ENCODE results near the gene PLEKHA7. TPM values are rescaled to one million over a fixed set of nuclear protein-coding genes. Genes with fewer than 3 reads are reported as not detected.

The PLEKHA7 gene
- polyA plus RNA-seq, 1 of the 3 experiments (the other 2 are of a cell fraction), result 0.12 TPM

DNA sequence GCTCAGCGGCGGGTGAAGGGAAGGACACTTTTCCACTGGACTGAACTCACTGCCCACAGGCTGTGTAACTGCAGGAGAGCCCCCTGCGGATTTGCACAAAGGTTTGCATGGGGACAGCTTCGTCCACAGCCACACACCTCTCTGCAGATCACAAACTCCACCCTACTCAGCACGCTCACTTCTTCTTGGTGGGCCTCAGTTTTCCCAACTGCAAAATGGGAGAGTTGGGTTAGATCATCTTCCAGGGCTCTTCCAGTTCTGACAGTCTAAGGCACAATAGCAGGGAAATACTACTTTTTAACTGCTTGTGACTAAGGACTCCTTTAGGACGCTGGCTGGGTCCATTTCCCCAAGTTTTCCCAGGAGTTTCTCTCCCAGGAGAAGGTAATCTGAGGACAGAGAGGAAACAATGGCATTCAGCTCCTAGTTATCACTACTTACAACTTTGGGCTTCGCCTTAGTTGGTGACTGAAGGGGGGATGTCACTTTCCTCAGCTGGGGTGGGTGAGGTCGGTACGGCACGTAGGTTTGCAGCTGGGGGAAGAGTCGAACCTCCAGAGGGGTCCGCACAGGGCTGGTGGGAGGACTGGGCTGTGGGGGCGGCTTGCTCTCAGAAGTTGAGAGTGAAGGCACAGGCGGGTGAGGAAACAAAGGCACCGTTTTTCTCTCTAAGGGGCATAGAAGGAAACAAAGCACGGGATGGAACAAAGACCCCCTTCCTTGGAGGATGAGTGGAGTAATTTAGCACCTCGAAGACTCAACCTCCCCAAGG is 220.0 kb downstream of the PLEKHA7 start:
- Histone ChIP-seq H4K20me1 (ENCODE audit: insufficient read depth) (no peaks in the 10 kb centered on the region), H3K4me1 (ENCODE audit: control insufficient read depth in 1 of 2, insufficient read depth in 2 of 2, low read depth in 1 of 2, low read length in 1 of 2) (peaks cover 0 to 4% of the 10 kb centered on the region in 2 experiments), H3K79me2 (ENCODE audit: insufficient read depth) (no peaks in the 10 kb centered on the region), H3F3A (replicated peaks; ENCODE audit: insufficient read depth) (peaks cover 14% of the 10 kb centered on the region), H3K36me3 (replicated peaks in 1 of 2; ENCODE audit: control insufficient read depth in 1 of 2, insufficient read depth in 2 of 2, low read length in 1 of 2) (no peaks in the 10 kb centered on the region), H3K27ac (ENCODE audit: low read depth in 2 of 2, low read length in 1 of 2) (no peak overlapping the region), H3K9me3 (no peaks in the 10 kb centered on the region), H2AFZ (ENCODE audit: low read depth) (no peak overlapping the region), H3K4me2 (no peak overlapping the region), H3K9ac (no peak overlapping the region), H3K9me2 (no peaks in the 10 kb centered on the region), H3K4me3 (ENCODE audit: low read depth in 2 of 2, low read length in 1 of 2) (no peak overlapping the region), H3K27me3 (ENCODE audit: insufficient read depth) (no peaks in the 10 kb centered on the region)
- no peak for DNase-seq
- ChIA-PET POLR2A (no interaction called here), CTCF (interaction anchor here (1.2 to 2.9 kb wide), 3 partner anchors 9 to 137 kb away, joined by 3 to 14 read pairs (median 11); no protein-coding TSS in a partner anchor)
- 94% methylated on average over 15 of the region's 17 CpGs for WGBS (ENCODE audit: low lambda C conversion rate)
- TF ChIP-seq FOXM1 (IDR thresholded peaks at IDR 0.05; ENCODE audit: low read depth), result no peak
- no peak for TF ChIP-seq FOSL2 (IDR thresholded peaks at IDR 0.05; ENCODE audit: borderline replicate concordance, low read depth)
- TF ChIP-seq SIN3A (IDR thresholded peaks at IDR 0.05; ENCODE audit: borderline replicate concordance, low read depth, low read length), result no peak
- TF ChIP-seq, protein P1, sequence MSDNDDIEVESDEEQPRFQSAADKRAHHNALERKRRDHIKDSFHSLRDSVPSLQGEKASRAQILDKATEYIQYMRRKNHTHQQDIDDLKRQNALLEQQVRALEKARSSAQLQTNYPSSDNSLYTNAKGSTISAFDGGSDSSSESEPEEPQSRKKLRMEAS (IDR thresholded peaks at IDR 0.05; ENCODE audit: low read depth), result no peak
- no peak for TF ChIP-seq JUND (IDR thresholded peaks at IDR 0.05)
- no peak for TF ChIP-seq RCOR1 (IDR thresholded peaks at IDR 0.05; ENCODE audit: low read length)
- no peak for TF ChIP-seq YY1 (IDR thresholded peaks at IDR 0.05; ENCODE audit: low read depth)
- no peak for TF ChIP-seq EZH2phosphoT487 (IDR thresholded peaks at IDR 0.05; ENCODE audit: borderline replicate concordance, low read depth)
- no peak for TF ChIP-seq FOXJ3 (CRISPR knock-in tag; IDR thresholded peaks at IDR 0.05)
- TF ChIP-seq TAF1 (IDR thresholded peaks at IDR 0.05; ENCODE audit: borderline replicate concordance, low read depth, low read length), result no peak
- TF ChIP-seq CHD2 (IDR thresholded peaks at IDR 0.05; ENCODE audit: low read length, partially characterized antibody), result no peak
- TF ChIP-seq, protein P2, sequence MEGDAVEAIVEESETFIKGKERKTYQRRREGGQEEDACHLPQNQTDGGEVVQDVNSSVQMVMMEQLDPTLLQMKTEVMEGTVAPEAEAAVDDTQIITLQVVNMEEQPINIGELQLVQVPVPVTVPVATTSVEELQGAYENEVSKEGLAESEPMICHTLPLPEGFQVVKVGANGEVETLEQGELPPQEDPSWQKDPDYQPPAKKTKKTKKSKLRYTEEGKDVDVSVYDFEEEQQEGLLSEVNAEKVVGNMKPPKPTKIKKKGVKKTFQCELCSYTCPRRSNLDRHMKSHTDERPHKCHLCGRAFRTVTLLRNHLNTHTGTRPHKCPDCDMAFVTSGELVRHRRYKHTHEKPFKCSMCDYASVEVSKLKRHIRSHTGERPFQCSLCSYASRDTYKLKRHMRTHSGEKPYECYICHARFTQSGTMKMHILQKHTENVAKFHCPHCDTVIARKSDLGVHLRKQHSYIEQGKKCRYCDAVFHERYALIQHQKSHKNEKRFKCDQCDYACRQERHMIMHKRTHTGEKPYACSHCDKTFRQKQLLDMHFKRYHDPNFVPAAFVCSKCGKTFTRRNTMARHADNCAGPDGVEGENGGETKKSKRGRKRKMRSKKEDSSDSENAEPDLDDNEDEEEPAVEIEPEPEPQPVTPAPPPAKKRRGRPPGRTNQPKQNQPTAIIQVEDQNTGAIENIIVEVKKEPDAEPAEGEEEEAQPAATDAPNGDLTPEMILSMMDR (IDR thresholded peaks at IDR 0.05), result no peak
- TF ChIP-seq, protein P3, sequence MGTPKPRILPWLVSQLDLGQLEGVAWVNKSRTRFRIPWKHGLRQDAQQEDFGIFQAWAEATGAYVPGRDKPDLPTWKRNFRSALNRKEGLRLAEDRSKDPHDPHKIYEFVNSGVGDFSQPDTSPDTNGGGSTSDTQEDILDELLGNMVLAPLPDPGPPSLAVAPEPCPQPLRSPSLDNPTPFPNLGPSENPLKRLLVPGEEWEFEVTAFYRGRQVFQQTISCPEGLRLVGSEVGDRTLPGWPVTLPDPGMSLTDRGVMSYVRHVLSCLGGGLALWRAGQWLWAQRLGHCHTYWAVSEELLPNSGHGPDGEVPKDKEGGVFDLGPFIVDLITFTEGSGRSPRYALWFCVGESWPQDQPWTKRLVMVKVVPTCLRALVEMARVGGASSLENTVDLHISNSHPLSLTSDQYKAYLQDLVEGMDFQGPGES (IDR thresholded peaks at IDR 0.05; ENCODE audit: low read depth, low read length), result no peak
- TF ChIP-seq SMC3 (IDR thresholded peaks at IDR 0.05; ENCODE audit: low read depth, low read length), result no peak
- TF ChIP-seq TEAD4 (IDR thresholded peaks at IDR 0.05; ENCODE audit: borderline replicate concordance, insufficient read depth), result no peak
- TF ChIP-seq POLR2AphosphoS5 (IDR thresholded peaks at IDR 0.05; ENCODE audit: low read depth, low read length), result no peak
- TF ChIP-seq TCF12 (IDR thresholded peaks at IDR 0.05), result no peak
- TF ChIP-seq RAD21 (IDR thresholded peaks at IDR 0.05; ENCODE audit: low read length), result no peak
- TF ChIP-seq NRF1 (IDR thresholded peaks at IDR 0.05; ENCODE audit: low read depth, low read length), result no peak
